H9 (cell line): Measurements from ENCODE around the gene SYS1. TPM values are rescaled to one million over a fixed set of nuclear protein-coding genes. Genes with fewer than 3 reads are reported as not detected.

ENCODE experiments used
- DNase-seq: peaks from one replicate; pipeline ENCODE4 v3.0.0-alpha.2; 2017
- H2AFZ ChIP-seq: one replicate; pipeline ENCODE4 v1.6.1; 2013; ENCODE audit warnings: mild to moderate bottlenecking, low read length, control low read depth, moderate library complexity
- H2AK5ac ChIP-seq: 2 replicates; pipeline ENCODE4 v1.6.1; 2013; ENCODE audit warnings: low read length, control low read depth, mixed read lengths; ENCODE audit not compliant: insufficient read length
- H2BK120ac ChIP-seq: one replicate; pipeline ENCODE4 v1.6.1; 2013; ENCODE audit warnings: low read depth, mild to moderate bottlenecking, low read length, control low read depth, inconsistent platforms; ENCODE audit not compliant: poor library complexity, severe bottlenecking
- H2BK12ac ChIP-seq: 2 replicates; pipeline ENCODE4 v1.6.1; 2013; ENCODE audit warnings: low read length, control low read depth, mixed read lengths, low read depth; ENCODE audit not compliant: insufficient read length
- H2BK15ac ChIP-seq: 2 replicates; pipeline ENCODE4 v1.6.1; 2013; ENCODE audit warnings: low read depth, low read length, control low read depth
- H2BK20ac ChIP-seq: one replicate; pipeline ENCODE4 v1.6.1; 2013; ENCODE audit warnings: low read depth, mild to moderate bottlenecking, low read length, control low read depth, inconsistent platforms; ENCODE audit not compliant: poor library complexity, severe bottlenecking
- H2BK5ac ChIP-seq: 2 replicates; pipeline ENCODE4 v1.6.1; 2013; ENCODE audit warnings: low read length, control low read depth, mixed read lengths; ENCODE audit not compliant: insufficient read length
- H3K14ac ChIP-seq: 2 replicates; pipeline ENCODE4 v1.6.1; 2013; ENCODE audit warnings: low read length, control low read depth; ENCODE audit not compliant: insufficient read depth
- H3K18ac ChIP-seq: 2 replicates; pipeline ENCODE4 v1.6.1; 2013; ENCODE audit warnings: low read depth, mild to moderate bottlenecking, mixed read lengths, low read length, control low read depth; ENCODE audit not compliant: insufficient read length
- H3K23ac ChIP-seq: 2 replicates; pipeline ENCODE4 v1.6.1; 2013; ENCODE audit warnings: low read length, control low read depth, mixed read lengths, low read depth; ENCODE audit not compliant: insufficient read length
- H3K23me2 ChIP-seq: 2 replicates; pipeline ENCODE4 v1.6.1; 2013; ENCODE audit warnings: low read depth, mild to moderate bottlenecking, mixed read lengths, low read length, control low read depth; ENCODE audit not compliant: insufficient read length, poor library complexity, severe bottlenecking
- H3K27ac ChIP-seq: 2 replicates; pipeline ENCODE4 v1.5.1; 2013; ENCODE audit warnings: low read length, control low read depth, mixed read lengths, low read depth; ENCODE audit not compliant: insufficient read length
- H3K27me3 ChIP-seq: 2 replicates; pipeline ENCODE4 v1.6.1; 2013; ENCODE audit warnings: low read length, control low read depth, inconsistent platforms; ENCODE audit not compliant: insufficient read depth
- H3K4ac ChIP-seq: 2 replicates; pipeline ENCODE4 v1.6.1; 2013; ENCODE audit warnings: low read depth, mild to moderate bottlenecking, control low read depth, inconsistent platforms, low read length, moderate library complexity
- H3K4me1 ChIP-seq: 2 replicates; pipeline ENCODE4 v1.6.1; 2013; ENCODE audit warnings: low read length, control low read depth, inconsistent platforms; ENCODE audit not compliant: insufficient read depth
- H3K4me2 ChIP-seq: 2 replicates; pipeline ENCODE4 v1.6.1; 2013; ENCODE audit warnings: low read length, control low read depth, mixed read lengths; ENCODE audit not compliant: insufficient read length, insufficient read depth
- H3K56ac ChIP-seq: 2 replicates; pipeline ENCODE4 v1.6.1; 2013; ENCODE audit warnings: low read depth, mild to moderate bottlenecking, mixed read lengths, low read length, control low read depth; ENCODE audit not compliant: insufficient read length
- H3K79me1 ChIP-seq: 2 replicates; pipeline ENCODE4 v1.6.1; 2013; ENCODE audit warnings: low read depth, mild to moderate bottlenecking, moderate library complexity, low read length, control low read depth, inconsistent platforms; ENCODE audit not compliant: insufficient read depth, poor library complexity, severe bottlenecking
- H3K79me2 ChIP-seq: 2 replicates; pipeline ENCODE4 v1.6.1; 2013; ENCODE audit warnings: low read length, control low read depth, inconsistent platforms; ENCODE audit not compliant: insufficient read depth
- H3K9ac ChIP-seq: 2 replicates; pipeline ENCODE4 v1.6.1; 2013; ENCODE audit warnings: low read length, control low read depth, mixed read lengths; ENCODE audit not compliant: insufficient read length; ENCODE audit errors: extremely low read depth
- H3K9me3 ChIP-seq: one replicate; pipeline ENCODE4 v1.6.1; 2013; ENCODE audit warnings: low read depth, low read length, inconsistent platforms; ENCODE audit not compliant: control insufficient read depth
- H3T11ph ChIP-seq: one replicate; pipeline ENCODE4 v1.6.1; 2013; ENCODE audit warnings: mild to moderate bottlenecking, low read length, control low read depth, inconsistent platforms
- H4K20me1 ChIP-seq: one replicate; pipeline ENCODE4 v1.6.1; 2013; ENCODE audit not compliant: control insufficient read depth, insufficient read length, insufficient read depth
- H4K5ac ChIP-seq: 2 replicates; pipeline ENCODE4 v1.6.1; 2013; ENCODE audit warnings: low read depth, mild to moderate bottlenecking, mixed read lengths, low read length, control low read depth; ENCODE audit not compliant: insufficient read length
- H4K8ac ChIP-seq: replicated peaks from 2 replicates; pipeline ENCODE4 v1.6.1; 2013; ENCODE audit warnings: low read length, control low read depth, mixed read lengths, low read depth; ENCODE audit not compliant: insufficient read length
- H4K91ac ChIP-seq: 2 replicates; pipeline ENCODE4 v1.6.1; 2013; ENCODE audit warnings: low read depth, mild to moderate bottlenecking, moderate library complexity, mixed read lengths, low read length, control low read depth; ENCODE audit not compliant: insufficient read length
- H3K27ac Mint-ChIP-seq, 3 experiments: 2 replicates in 2 of 3; 3 replicates in 1 of 3; pipeline ENCODE4 v1.8.0; 2020 to 2021; ENCODE audit warnings: mixed read lengths in 3 of 3, mild to moderate bottlenecking in 1 of 3, moderate library complexity in 1 of 3
- H3K27me3 Mint-ChIP-seq: 2 replicates; pipeline ENCODE4 v1.8.0; 2021; ENCODE audit warnings: low read depth, mild to moderate bottlenecking, moderate library complexity, mixed read lengths
- H3K36me3 Mint-ChIP-seq, 3 experiments: 2 replicates in 2 of 3; 3 replicates in 1 of 3; pipeline ENCODE4 v1.8.0; 2020 to 2021; ENCODE audit warnings: low read depth in 3 of 3, mixed read lengths in 3 of 3; ENCODE audit not compliant: insufficient read depth in 1 of 3
- H3K4me1 Mint-ChIP-seq, 2 experiments: 2 replicates each; pipeline ENCODE4 v1.8.0; 2020; ENCODE audit warnings: mixed read lengths in 2 of 2
- H3K4me3 Mint-ChIP-seq, 2 experiments: 2 replicates in 1 of 2; 3 replicates in 1 of 2; pipeline ENCODE4 v1.8.0; 2020 to 2021; ENCODE audit warnings: mild to moderate bottlenecking in 2 of 2, mixed read lengths in 2 of 2, moderate library complexity in 1 of 2
- H3K9me3 Mint-ChIP-seq, 2 experiments: 2 replicates in 1 of 2; 3 replicates in 1 of 2; pipeline ENCODE4 v1.8.0; 2020; ENCODE audit warnings: mild to moderate bottlenecking in 2 of 2, mixed read lengths in 2 of 2, moderate library complexity in 1 of 2
- WGBS: extraction: QIAGEN DNeasy Blood & Tissue Kit; methylation state at CpG from one replicate; pipeline ENCODE4 v1.1.7; 2013; ENCODE audit warnings: missing lambda C conversion rate, low lambda C conversion rate, mixed read lengths; ENCODE audit not compliant: insufficient read length; ENCODE audit errors: extremely low coverage; 5-methylcytosine and 5-hydroxymethylcytosine counted together
- total RNA-seq: library from RNA; stranded (reverse); gene quantifications from 2 replicates; pipeline ENCODE4 v1.2.1, GENCODE V29; 2021
- TF ChIP-seq, protein P1 (sequence below): fragments of 200-600 bp; sonication (generic); conservative IDR thresholded peaks from 3 replicates; pipeline ENCODE4 v1.8.0; 2021; ENCODE audit warnings: antibody characterized with exemption, mild to moderate bottlenecking

The SYS1 gene
- total RNA-seq, 1 experiment from 2014 or later = 21.0 TPM

DNA sequence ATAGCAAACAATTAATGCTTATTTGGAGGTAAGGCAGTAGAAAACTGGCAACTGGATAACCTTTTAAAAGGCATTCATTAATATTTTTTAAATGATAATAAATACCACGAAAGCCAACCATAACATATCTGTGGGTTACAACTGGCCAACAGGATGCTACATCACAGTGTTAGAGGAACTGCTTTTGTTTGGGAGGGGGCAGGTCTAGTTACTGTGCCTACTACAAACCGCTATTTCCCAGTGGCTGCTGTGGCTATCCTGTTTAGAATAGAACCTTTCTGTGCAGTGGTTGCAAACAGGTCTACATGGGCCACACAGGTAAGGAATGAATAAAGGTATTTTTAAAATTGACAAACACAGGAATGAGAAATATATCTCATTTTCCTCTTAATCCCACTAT, 54.0 kb downstream of the SYS1 start:
- Histone ChIP-seq H3K4me2 (peak overlapping the region; percentile 94), H4K8ac (no peak overlapping the region), H3K4me1 (no peaks in the 10 kb centered on the region; the same call in 1 of the 2 replicates), H3K23me2 (peaks cover 7% of the 10 kb centered on the region), H2BK15ac (no peak overlapping the region), H3K56ac (no peak overlapping the region), H4K5ac (no peak overlapping the region), H3K27me3 (no peaks in the 10 kb centered on the region), H3K9me3 (no peaks in the 10 kb centered on the region), H2AFZ (no peak overlapping the region), H3K23ac (no peak overlapping the region), H3K4ac (no peak overlapping the region), H3K14ac (no peak overlapping the region), H2BK12ac (no peak overlapping the region), H2BK5ac (no peak overlapping the region), H4K20me1 (no peaks in the 10 kb centered on the region), H4K91ac (no peak overlapping the region), H2BK20ac (no peak overlapping the region), H3K9ac (no peak overlapping the region), H2BK120ac (no peak overlapping the region), H3K79me2 (peaks cover 2% of the 10 kb centered on the region; the same call in 1 of the 2 replicates), H2AK5ac (no peak overlapping the region), H3K79me1 (no peaks in the 10 kb centered on the region), H3K27ac (no peak overlapping the region), H3K18ac (no peak overlapping the region), H3T11ph (no peak overlapping the region)
- Mint-ChIP-seq H3K4me1 (peaks cover 8 to 11% of the 10 kb centered on the region in 2 experiments), H3K27me3 (peaks cover 5% of the 10 kb centered on the region), H3K4me3 (peak overlapping the region; percentile 94 to 95), H3K9me3 (no peaks in the 10 kb centered on the region), H3K36me3 (peaks cover 16 to 28% (median 22%) of the 10 kb centered on the region in 3 experiments; a peak in 6 of 7 replicates), H3K27ac (no peak overlapping the region)
- TF ChIP-seq, protein P1, sequence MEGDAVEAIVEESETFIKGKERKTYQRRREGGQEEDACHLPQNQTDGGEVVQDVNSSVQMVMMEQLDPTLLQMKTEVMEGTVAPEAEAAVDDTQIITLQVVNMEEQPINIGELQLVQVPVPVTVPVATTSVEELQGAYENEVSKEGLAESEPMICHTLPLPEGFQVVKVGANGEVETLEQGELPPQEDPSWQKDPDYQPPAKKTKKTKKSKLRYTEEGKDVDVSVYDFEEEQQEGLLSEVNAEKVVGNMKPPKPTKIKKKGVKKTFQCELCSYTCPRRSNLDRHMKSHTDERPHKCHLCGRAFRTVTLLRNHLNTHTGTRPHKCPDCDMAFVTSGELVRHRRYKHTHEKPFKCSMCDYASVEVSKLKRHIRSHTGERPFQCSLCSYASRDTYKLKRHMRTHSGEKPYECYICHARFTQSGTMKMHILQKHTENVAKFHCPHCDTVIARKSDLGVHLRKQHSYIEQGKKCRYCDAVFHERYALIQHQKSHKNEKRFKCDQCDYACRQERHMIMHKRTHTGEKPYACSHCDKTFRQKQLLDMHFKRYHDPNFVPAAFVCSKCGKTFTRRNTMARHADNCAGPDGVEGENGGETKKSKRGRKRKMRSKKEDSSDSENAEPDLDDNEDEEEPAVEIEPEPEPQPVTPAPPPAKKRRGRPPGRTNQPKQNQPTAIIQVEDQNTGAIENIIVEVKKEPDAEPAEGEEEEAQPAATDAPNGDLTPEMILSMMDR = no peak
- WGBS = no CpG with 5 or more reads among the region's 2 CpGs
- DNase-seq = no peak

Other genes starting within 250 kb of the SYS1 start
- gene WFDC5, start 248.0 kb upstream of the SYS1 start, total RNA-seq = not detected in 2 replicates
- not detected in 2 replicates for gene WFDC12, start 238.7 kb upstream of the SYS1 start, total RNA-seq
- not detected in 2 replicates for gene PI3, start 188.3 kb upstream of the SYS1 start, total RNA-seq
- gene SEMG1, start 156.1 kb upstream of the SYS1 start, total RNA-seq = 1.4 and 2.0 TPM in 2 replicates
- gene SEMG2, start 141.8 kb upstream of the SYS1 start, total RNA-seq = not detected in 2 replicates
- not detected in 2 replicates for gene SLPI, start 108.6 kb upstream of the SYS1 start, total RNA-seq
- gene RBPJL, start 56.3 kb upstream of the SYS1 start, total RNA-seq = 0.28 TPM in 1 of 2 replicates, not detected in the other
- 0.11 TPM in 1 of 2 replicates, not detected in the other for gene MATN4, start 54.9 kb upstream of the SYS1 start, total RNA-seq
- 50.7 and 54.3 TPM in 2 replicates for gene SDC4, start 14.7 kb upstream of the SYS1 start, total RNA-seq
- gene TP53TG5, start 15.2 kb downstream of the SYS1 start, total RNA-seq = 0.59 TPM in 1 of 2 replicates, not detected in the other
- 39.1 and 39.3 TPM in 2 replicates for gene DBNDD2, start 45.1 kb downstream of the SYS1 start, total RNA-seq
- gene PIGT, start 53.0 kb downstream of the SYS1 start, total RNA-seq = 73.9 and 78.9 TPM in 2 replicates
- gene WFDC2, start 106.6 kb downstream of the SYS1 start, total RNA-seq = 57.1 and 59.6 TPM in 2 replicates
- not detected in 2 replicates for gene SPINT3, start 152.5 kb downstream of the SYS1 start, total RNA-seq
- gene WFDC6, start 176.3 kb downstream of the SYS1 start, total RNA-seq = not detected in 2 replicates
- not detected in 2 replicates for gene EPPIN, start 184.2 kb downstream of the SYS1 start, total RNA-seq
- gene WFDC8, start 216.1 kb downstream of the SYS1 start, total RNA-seq = not detected in 2 replicates